ENCODE results near the gene MYH11.

MYH11 gene

GRCh38 chr16:15785386-15786059 is 71.3 kb downstream of the MYH11 start:
- H3K27me3 ChIP-seq = no peaks in the 10 kb centered on the region
- TF ChIP-seq CTCF (IDR thresholded peaks at IDR 0.05) = no peak
- no peaks in the 10 kb centered on the region for H3K9me3 ChIP-seq
- peaks cover 18% of the 10 kb centered on the region in 2 experiments for H3K4me1 ChIP-seq (ENCODE audit: control insufficient read depth in 1 of 2, insufficient read depth in 1 of 2, low read depth in 1 of 2, low read length in 1 of 2)
- H3K27ac ChIP-seq = no peak overlapping the region
- no peaks in the 10 kb centered on the region for H3K36me3 ChIP-seq
- no peak overlapping the region for H3K4me3 ChIP-seq (ENCODE audit: low read depth in 1 of 2, low read length in 1 of 2)

- no peak for TF ChIP-seq CTCF (IDR thresholded peaks at IDR 0.05)
- no peak overlapping the region for H3K27ac ChIP-seq
- peaks cover 7 to 9% of the 10 kb centered on the region in 2 experiments for H3K4me1 ChIP-seq (ENCODE audit: control insufficient read depth in 1 of 2, insufficient read depth in 1 of 2, low read depth in 1 of 2, low read length in 1 of 2)
- no peak overlapping the region for H3K4me3 ChIP-seq (ENCODE audit: low read depth in 1 of 2, low read length in 1 of 2)
- no peaks in the 10 kb centered on the region for H3K9me3 ChIP-seq
- H3K27me3 ChIP-seq = no peaks in the 10 kb centered on the region
- no peaks in the 10 kb centered on the region for H3K36me3 ChIP-seq
Measured at GRCh38 chr16:15783985-15784384, 72.8 kb downstream of the MYH11 start.

- Histone ChIP-seq H3K27ac (no peak overlapping the region), H3K27me3 (no peaks in the 10 kb centered on the region), H3K4me3 (ENCODE audit: low read depth in 1 of 2, low read length in 1 of 2) (no peak overlapping the region), H3K9me3 (no peaks in the 10 kb centered on the region), H3K4me1 (ENCODE audit: control insufficient read depth in 1 of 2, insufficient read depth in 1 of 2, low read depth in 1 of 2, low read length in 1 of 2) (no peaks in the 10 kb centered on the region), H3K36me3 (no peaks in the 10 kb centered on the region)
- TF ChIP-seq CTCF (IDR thresholded peaks at IDR 0.05) = no peak
Measured at GRCh38 chr16:15782573-15783365, 74.1 kb downstream of the MYH11 start.

GRCh38 chr16:15781650-15782049 is 75.2 kb downstream of the MYH11 start:
- no peaks in the 10 kb centered on the region for H3K27me3 ChIP-seq
- no peak overlapping the region for H3K4me3 ChIP-seq (ENCODE audit: low read depth in 1 of 2, low read length in 1 of 2)
- no peaks in the 10 kb centered on the region for H3K4me1 ChIP-seq (ENCODE audit: control insufficient read depth in 1 of 2, insufficient read depth in 1 of 2, low read depth in 1 of 2, low read length in 1 of 2)
- no peak for TF ChIP-seq CTCF (IDR thresholded peaks at IDR 0.05)
- no peaks in the 10 kb centered on the region for H3K9me3 ChIP-seq
- no peak overlapping the region for H3K27ac ChIP-seq
- H3K36me3 ChIP-seq = no peaks in the 10 kb centered on the region

- H3K27ac ChIP-seq = no peak overlapping the region
- H3K27me3 ChIP-seq = no peaks in the 10 kb centered on the region
- H3K9me3 ChIP-seq = no peaks in the 10 kb centered on the region
- H3K4me1 ChIP-seq (ENCODE audit: control insufficient read depth in 1 of 2, insufficient read depth in 1 of 2, low read depth in 1 of 2, low read length in 1 of 2) = no peaks in the 10 kb centered on the region
- H3K4me3 ChIP-seq (ENCODE audit: low read depth in 1 of 2, low read length in 1 of 2) = no peak overlapping the region
- no peak for TF ChIP-seq CTCF (IDR thresholded peaks at IDR 0.05)
- H3K36me3 ChIP-seq = no peaks in the 10 kb centered on the region
Measured at GRCh38 chr16:15780805-15781204, 76.0 kb downstream of the MYH11 start.
